GM18907 (cell line): ENCODE data around the gene CPAMD8.
"Not testable (repeated sequence)": the region's sequence is repeated elsewhere in the genome, so short reads cannot be mapped to it uniquely, and the experiment has no call there.

Source experiments
- ATAC-seq: cut with Tn5 transposase; IDR thresholded peaks from one replicate; pipeline ENCODE4 v1.9.1; 2021; ENCODE audit warnings: mild to moderate bottlenecking, moderate library complexity; ENCODE audit not compliant: unreplicated experiment

CPAMD8 gene

DNA sequence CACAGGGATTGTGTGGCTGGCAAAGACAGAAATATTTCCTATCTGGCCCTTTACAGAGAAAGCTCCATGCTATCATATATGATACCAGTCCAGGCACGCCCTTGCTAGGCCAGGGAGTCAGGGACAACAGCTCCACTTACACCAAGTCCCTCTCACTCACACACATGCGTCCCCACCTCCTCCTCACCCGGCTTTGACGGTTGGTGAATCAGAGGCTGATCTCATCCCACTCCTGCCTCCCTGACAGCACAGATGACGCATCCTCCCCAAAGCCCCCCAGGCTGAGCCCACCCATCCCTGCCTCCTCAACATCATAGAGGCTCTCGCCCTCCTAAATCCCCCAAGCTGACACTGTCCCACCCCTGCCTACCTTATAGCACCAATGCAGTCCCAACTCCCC, 75.1 kb downstream of the CPAMD8 start:
- ATAC-seq: no peak

DNA sequence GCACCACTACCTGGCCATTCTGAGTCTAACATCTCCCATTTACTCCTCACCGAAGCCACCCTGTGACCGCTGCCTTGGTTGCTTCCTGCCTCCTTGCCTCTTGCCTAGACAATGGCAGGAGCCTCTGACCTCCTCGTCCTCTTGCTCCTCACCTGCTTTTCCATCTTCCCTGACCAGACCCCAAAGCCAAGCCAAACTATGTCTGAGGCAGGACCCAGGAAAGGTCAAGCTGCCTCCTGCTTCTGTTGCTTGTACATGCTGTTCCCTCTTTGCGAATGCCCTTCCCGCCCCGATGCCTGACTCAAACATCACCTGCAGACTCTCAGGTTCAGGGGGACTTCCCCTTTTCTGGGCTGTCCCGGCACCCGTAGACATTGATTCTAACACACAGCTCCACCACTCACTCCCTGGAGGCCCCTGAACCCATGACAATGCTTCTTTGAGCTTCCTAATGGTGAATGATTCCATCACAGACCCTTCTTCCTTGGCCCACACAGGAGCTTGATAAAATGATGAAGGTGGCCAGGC, 77.0 kb downstream of the CPAMD8 start:
- no peak for ATAC-seq

DNA sequence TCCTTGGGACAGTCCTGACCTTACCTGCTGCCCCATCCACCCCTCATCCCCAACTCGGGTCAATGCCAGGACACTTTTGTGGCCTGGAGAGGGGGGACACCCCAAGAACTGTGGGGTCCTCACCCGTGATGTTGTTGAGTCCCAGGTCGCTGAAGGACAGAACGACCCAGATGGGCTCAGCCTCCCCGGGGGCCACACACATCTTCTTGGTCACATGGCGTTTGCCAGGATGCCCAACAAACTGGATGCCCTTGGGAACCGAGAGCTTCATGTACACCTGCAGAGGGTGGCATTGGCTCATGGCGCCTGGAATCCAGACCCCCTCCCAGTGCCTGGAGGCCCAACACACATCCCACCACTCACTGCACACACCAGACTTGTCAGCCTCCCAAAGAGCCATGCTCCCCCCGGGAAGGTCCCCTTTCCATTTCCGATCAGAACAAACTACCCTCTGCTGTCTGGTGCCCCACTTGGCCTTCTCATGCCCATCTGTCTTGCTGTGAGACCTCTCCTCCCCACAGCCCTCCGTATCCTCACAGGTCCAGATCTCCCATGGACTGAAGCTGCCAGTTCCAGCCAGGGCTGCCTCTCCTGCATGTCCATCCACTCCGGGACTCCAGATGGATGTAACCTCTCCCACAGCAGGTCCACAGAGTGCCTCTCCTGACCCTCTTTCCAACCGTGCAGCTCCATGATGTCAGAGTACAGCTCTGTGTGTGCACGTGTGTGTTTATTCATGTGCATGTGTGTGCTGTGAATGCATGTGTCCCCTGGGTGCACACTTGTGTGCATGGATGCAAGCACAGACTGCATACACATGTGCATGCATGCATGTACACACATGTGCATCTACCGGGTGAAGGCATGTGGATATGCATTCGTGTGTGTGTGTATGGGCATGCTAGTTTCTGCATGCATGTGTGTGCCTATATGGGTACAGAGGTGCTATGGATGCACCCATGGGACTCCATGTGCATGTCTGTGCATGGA, 79.4 kb downstream of the CPAMD8 start:
- ATAC-seq: no peak

DNA sequence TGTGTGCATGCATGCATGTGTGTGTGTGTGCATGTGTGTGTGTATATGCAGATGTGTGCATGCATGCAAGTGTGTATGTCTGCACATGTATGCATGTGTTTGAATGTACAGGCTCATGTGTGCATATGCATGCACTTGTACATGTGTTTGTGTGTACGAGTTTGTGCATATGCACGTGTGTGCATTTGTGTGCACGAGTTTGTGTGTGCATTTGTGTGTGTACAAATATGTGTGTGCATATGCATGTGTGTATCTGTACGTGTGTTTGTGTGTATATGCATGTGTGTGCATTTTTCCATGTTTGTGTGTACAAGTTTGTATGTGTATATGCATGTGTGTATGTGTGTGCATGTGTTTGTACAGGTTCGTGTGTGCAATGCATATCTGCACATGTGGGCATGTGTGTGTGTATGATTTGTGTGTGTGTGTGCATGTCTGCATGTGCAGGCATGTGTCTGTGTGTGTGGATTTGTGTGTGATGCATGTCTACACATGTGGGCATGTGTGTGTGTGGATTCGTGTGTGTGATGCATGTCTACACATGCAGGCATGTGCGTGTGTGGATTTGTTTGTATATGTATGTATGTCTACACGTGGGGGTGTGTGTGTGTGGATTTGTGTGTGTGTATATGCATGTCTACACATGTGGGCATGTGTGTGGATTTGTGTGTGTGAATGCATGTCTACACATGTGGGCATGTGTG, 80.7 kb downstream of the CPAMD8 start:
- no peak for ATAC-seq

- no peak for ATAC-seq
Observed at GRCh38 chr19:16945364-16945714, 81.3 kb downstream of the CPAMD8 start.

GRCh38 chr19:16944626-16945363, 81.8 kb downstream of the CPAMD8 start:
- no peak for ATAC-seq

DNA sequence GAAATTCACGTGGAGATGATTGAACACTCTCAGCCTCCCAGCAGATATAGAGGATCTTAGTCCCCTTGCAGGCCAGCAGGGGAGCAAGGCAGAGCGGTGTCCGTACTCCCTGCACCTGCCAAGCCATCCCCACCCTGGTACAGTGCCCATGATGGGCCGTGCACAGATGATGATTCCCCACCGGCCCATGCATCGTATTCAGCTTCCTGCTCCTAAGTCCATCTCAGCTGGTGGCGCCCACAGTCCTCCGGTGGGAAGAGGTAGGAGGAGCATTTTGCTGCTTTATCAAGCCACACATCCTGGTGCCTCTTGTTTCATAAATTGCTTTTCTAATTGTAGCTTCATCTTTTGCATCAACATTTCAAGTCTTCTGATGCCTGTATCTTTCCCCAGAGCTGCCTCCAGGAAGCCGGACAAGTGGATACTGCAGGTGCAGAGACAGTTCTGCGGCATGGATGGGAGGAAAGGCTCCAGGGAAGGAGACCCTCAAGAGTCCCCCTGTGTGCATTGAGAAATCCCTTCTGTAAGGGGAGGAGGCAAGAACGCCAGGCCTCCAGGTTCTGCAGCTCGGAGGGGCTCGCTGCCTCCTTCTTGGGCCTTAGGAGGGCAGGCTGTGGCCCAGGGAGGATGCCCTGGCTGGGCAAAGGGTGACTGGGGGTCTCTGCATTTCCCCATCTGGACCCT, 82.5 kb downstream of the CPAMD8 start:
- ATAC-seq: no peak

- not testable (repeated sequence) for ATAC-seq
Observed at GRCh38 chr19:16943090-16943489, 83.5 kb downstream of the CPAMD8 start.

DNA sequence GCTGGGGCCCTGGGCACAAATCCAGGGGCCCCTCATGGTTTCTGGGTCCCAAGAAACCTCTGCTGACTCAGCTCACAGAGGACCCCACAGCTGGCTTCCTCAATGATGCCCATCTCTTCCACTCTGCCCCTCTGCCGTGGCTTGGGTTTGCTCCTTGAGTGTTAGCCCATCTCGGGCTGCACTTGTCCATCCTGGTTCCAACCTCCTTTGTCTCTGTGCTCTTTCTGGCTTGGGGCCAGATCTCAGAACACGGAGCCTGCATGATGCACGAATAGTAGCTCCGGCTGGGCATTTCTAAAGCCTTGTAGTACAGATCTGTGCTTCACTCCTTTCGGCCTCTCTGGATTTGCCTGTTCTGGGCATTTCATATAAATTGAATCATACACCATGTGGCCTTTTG, 84.0 kb downstream of the CPAMD8 start:
- ATAC-seq: no peak

GRCh38 chr19:16940626-16941025, 86.0 kb downstream of the CPAMD8 start:
- ATAC-seq: no peak

GRCh38 chr19:16940063-16940462, 86.5 kb downstream of the CPAMD8 start:
- ATAC-seq: not testable (repeated sequence)

- ATAC-seq: no peak
Observed at GRCh38 chr19:16938211-16938610, 88.4 kb downstream of the CPAMD8 start.

DNA sequence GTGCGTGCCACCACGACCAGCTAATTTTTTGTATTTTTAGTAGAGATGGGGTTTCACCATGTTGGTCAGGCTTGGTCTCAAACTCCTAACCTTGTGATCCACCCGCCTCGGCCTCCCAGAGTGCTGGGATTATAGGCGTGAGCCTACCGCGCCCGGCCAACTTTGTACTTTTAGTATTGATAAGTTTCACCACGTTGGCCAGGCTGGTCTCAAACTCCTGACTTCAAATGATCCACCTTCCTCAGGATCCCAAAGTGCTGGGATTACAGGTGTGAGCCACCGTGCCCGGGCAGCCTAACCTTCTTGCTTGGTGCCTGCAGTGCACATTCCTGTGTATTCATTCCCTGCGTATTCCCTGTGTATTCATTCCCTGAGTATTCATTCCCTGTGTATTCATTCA, 88.8 kb downstream of the CPAMD8 start:
- not testable (repeated sequence) for ATAC-seq

GRCh38 chr19:16936901-16937300, 89.7 kb downstream of the CPAMD8 start:
- ATAC-seq: no peak

- no peak for ATAC-seq
Observed at GRCh38 chr19:16934489-16934888, 92.1 kb downstream of the CPAMD8 start.

GRCh38 chr19:16931306-16931705, 95.3 kb downstream of the CPAMD8 start:
- ATAC-seq: no peak

GRCh38 chr19:16930753-16931152, 95.9 kb downstream of the CPAMD8 start:
- no peak for ATAC-seq

DNA sequence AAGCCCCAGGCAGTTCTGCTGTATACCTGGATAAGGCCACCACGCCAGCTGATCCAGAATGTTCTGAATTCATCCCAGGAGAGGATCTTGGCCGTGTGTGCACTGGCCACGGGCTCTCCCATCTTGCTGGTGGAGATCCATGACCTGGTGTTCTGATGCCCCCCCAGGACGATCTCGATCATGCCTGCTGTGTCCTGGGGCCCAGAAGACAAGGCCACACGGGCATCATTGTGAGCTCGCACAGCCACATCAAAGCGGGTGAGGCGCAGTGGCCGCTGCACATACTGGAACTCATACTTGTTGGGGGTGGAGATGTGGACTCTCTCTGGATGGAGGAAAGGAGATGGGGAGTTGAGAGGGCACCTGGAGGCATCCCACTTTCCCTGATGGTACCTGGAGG, 97.7 kb downstream of the CPAMD8 start:
- no peak for ATAC-seq

- ATAC-seq: no peak
Observed at GRCh38 chr19:16928351-16928750, 98.3 kb downstream of the CPAMD8 start.

GRCh38 chr19:16927883-16928282, 98.7 kb downstream of the CPAMD8 start:
- ATAC-seq: no peak

DNA sequence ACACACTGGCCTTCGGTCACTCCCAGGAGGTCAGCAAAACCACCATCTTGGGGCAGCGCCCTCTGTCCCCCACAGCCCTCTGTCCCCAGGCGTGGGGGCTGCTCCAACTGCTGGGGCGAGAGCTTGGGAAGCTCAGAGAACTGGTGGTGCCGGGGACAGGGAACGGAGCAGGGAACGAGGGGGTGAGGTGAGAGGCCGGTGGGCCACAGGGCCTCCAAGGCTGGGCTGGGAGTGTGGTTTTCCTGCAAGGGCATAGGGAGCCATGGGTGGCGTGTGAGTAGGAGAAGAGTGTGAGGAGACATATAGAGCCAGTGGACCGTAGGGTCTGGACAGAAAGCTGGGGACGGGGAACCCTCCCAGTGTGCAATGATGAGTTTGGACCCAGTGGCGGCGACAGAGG, 103.7 kb downstream of the CPAMD8 start:
- ATAC-seq: no peak
